ENCODE results near the gene APOOL. TPM values are rescaled to one million over a fixed set of nuclear protein-coding genes. Genes with fewer than 3 reads are reported as not detected.

The APOOL gene
- total and polyA plus RNA-seq, 2 donors (not counting 3 experiments of a cell fraction or from before 2014, with no cell fraction given): 3.4 to 17.4 TPM

- H3K27ac ChIP-seq (ENCODE audit: insufficient read depth, low read depth, low read length): no peak overlapping the region
- H3K36me3 ChIP-seq (ENCODE audit: control insufficient read depth in 2 of 2, extremely low read depth in 1 of 2, insufficient read depth in 2 of 2, low read length in 2 of 2): no peaks in the 10 kb centered on the region
- H3K4me3 ChIP-seq (replicated peaks in 1 of 3; ENCODE audit: insufficient read depth in 1 of 3, low read depth in 1 of 3, low read length in 3 of 3): no peak overlapping the region
- no peak overlapping the region for H3K4me2 ChIP-seq (ENCODE audit: insufficient read depth, low read length)
- DNase-seq (ENCODE audit: low read depth, low spot score) (no peak), FAIRE-seq (no peak)
- POLR2A ChIA-PET: no interaction called here
- H3K9ac ChIP-seq (replicated peaks; ENCODE audit: extremely low read depth, insufficient read depth, low read length): no peak overlapping the region
- H2AFZ ChIP-seq (ENCODE audit: low read depth, low read length): no peak overlapping the region
- dilution Hi-C loops (cut with MboI; ENCODE audit: extremely low pct_ligation_motif_present, low sequenced_read_pairs) (no loop called here), intact Hi-C loops (cut with micrococcal nuclease) (no loop called here)
- BruUV-seq (replicated peaks): no TSS peak
- no peaks in the 10 kb centered on the region for H3K4me1 ChIP-seq (ENCODE audit: control insufficient read depth, extremely low read depth, insufficient read depth, low read length)
- TF ChIP-seq EZH2 (IDR thresholded peaks at IDR 0.05; ENCODE audit: borderline replicate concordance, low read depth, low read length, severe bottlenecking) (no peak), JUN (IDR thresholded peaks at IDR 0.05; ENCODE audit: borderline replicate concordance, insufficient read depth, insufficient read length, low read depth) (no peak), CTCF (IDR thresholded peaks at IDR 0.05; ENCODE audit: extremely low read depth in 1 of 2, insufficient read depth in 1 of 2, low read depth in 1 of 2, low read length in 2 of 2) (no peak), POLR2A (IDR thresholded peaks at IDR 0.05; ENCODE audit: low read depth, low read length) (no peak), MAX (IDR thresholded peaks at IDR 0.05; ENCODE audit: insufficient read depth, insufficient read length) (no peak)
- H4K20me1 ChIP-seq (replicated peaks; ENCODE audit: control insufficient read depth, extremely low read depth, insufficient read depth, low read length): no peaks in the 10 kb centered on the region
- no peaks in the 10 kb centered on the region for H3K9me3 ChIP-seq (replicated peaks; ENCODE audit: control insufficient read depth, insufficient read depth, low read length)
- H3K79me2 ChIP-seq (ENCODE audit: control insufficient read depth, insufficient read depth, low read length): peaks cover 4% of the 10 kb centered on the region
- H3K27me3 ChIP-seq (ENCODE audit: control insufficient read depth in 2 of 2, insufficient read depth in 2 of 2, low read length in 2 of 2): no peaks in the 10 kb centered on the region
- CTCF ChIA-PET: interaction anchor here (0.9 kb wide), 1 partner anchor 10 kb away, joined by 3 read pairs; no protein-coding TSS in a partner anchor
- H3K9me1 ChIP-seq (replicated peaks; ENCODE audit: control insufficient read depth, extremely low read depth, insufficient read depth, low read length): no peaks in the 10 kb centered on the region
These were observed 14.0 kb downstream of the APOOL start for GRCh38 chrX:85017721-85018120.

GRCh38 chrX:85018471-85018870, 14.8 kb downstream of the APOOL start:
- TF ChIP-seq POLR2A (IDR thresholded peaks at IDR 0.05; ENCODE audit: low read depth, low read length): no peak
- DNase-seq (ENCODE audit: low read depth, low spot score) (no peak), FAIRE-seq (no peak)
- no peaks in the 10 kb centered on the region for H3K4me1 ChIP-seq (ENCODE audit: control insufficient read depth, extremely low read depth, insufficient read depth, low read length)
- intact Hi-C loops (cut with micrococcal nuclease) (no loop called here), dilution Hi-C loops (cut with MboI; ENCODE audit: extremely low pct_ligation_motif_present, low sequenced_read_pairs) (no loop called here)
- no peak overlapping the region for H3K4me3 ChIP-seq (replicated peaks in 1 of 3; ENCODE audit: insufficient read depth in 1 of 3, low read depth in 1 of 3, low read length in 3 of 3)
- no peak overlapping the region for H3K9ac ChIP-seq (replicated peaks; ENCODE audit: extremely low read depth, insufficient read depth, low read length)
- no TSS peak for BruUV-seq (replicated peaks)
- no peaks in the 10 kb centered on the region for H3K36me3 ChIP-seq (ENCODE audit: control insufficient read depth in 2 of 2, extremely low read depth in 1 of 2, insufficient read depth in 2 of 2, low read length in 2 of 2)
- peaks cover 4% of the 10 kb centered on the region for H3K79me2 ChIP-seq (ENCODE audit: control insufficient read depth, insufficient read depth, low read length)
- H3K27me3 ChIP-seq (ENCODE audit: control insufficient read depth in 2 of 2, insufficient read depth in 2 of 2, low read length in 2 of 2): no peaks in the 10 kb centered on the region
- H3K27ac ChIP-seq (ENCODE audit: insufficient read depth, low read depth, low read length): no peak overlapping the region
- no peaks in the 10 kb centered on the region for H3K9me1 ChIP-seq (replicated peaks; ENCODE audit: control insufficient read depth, extremely low read depth, insufficient read depth, low read length)
- H3K9me3 ChIP-seq (replicated peaks; ENCODE audit: control insufficient read depth, insufficient read depth, low read length): no peaks in the 10 kb centered on the region
- no peak overlapping the region for H2AFZ ChIP-seq (ENCODE audit: low read depth, low read length)
- CTCF ChIA-PET: no interaction called here
- H4K20me1 ChIP-seq (replicated peaks; ENCODE audit: control insufficient read depth, extremely low read depth, insufficient read depth, low read length): no peaks in the 10 kb centered on the region
- H3K4me2 ChIP-seq (ENCODE audit: insufficient read depth, low read length): no peak overlapping the region
- POLR2A ChIA-PET: no interaction called here

Measured in endothelial cell of umbilical vein (primary cell).